Kidney epithelial cell (primary cell): ENCODE data around the gene NFIB. TPM values are rescaled to one million over a fixed set of nuclear protein-coding genes. Genes with fewer than 3 reads are reported as not detected.

Experiments
- DNase-seq: peaks from one replicate; pipeline ENCODE4 v3.0.0-alpha.2; 2010; ENCODE audit warnings: low read depth
- H3K27me3 ChIP-seq: 2 replicates; pipeline ENCODE4 v1.6.0; 2011; ENCODE audit warnings: low read length; ENCODE audit not compliant: control insufficient read depth, insufficient read depth
- H3K36me3 ChIP-seq: 2 replicates; pipeline ENCODE4 v1.5.1; 2011; ENCODE audit warnings: low read length; ENCODE audit not compliant: control insufficient read depth, insufficient read depth
- H3K4me3 ChIP-seq: 2 replicates; pipeline ENCODE4 v1.5.1; 2011; ENCODE audit warnings: low read depth, mild to moderate bottlenecking, control low read depth, low read length
- CTCF ChIP-seq: IDR thresholded peaks from 2 replicates; pipeline ENCODE4 v1.5.1; 2011; ENCODE audit warnings: mild to moderate bottlenecking, moderate library complexity, low read length, control low read depth, inconsistent platforms; ENCODE audit not compliant: insufficient read depth, poor library complexity, severe bottlenecking
- total RNA-seq: library from RNA; depleted of rRNA; stranded (reverse); fragments of >200 nt; gene quantifications from 2 replicates; pipeline ENCODE4 v1.2.3, GENCODE V29; 2015

NFIB gene
- total RNA-seq, 1 donor from 2014 or later = 3.3 TPM

GRCh38 chr9:14066032-14066431, 247.9 kb downstream of the NFIB start:
- TF ChIP-seq CTCF = no peak
- Histone ChIP-seq H3K27me3 (no peaks in the 10 kb centered on the region), H3K4me3 (no peak overlapping the region), H3K36me3 (no peaks in the 10 kb centered on the region)
- DNase-seq = no peak

- no peak for TF ChIP-seq CTCF
- no peaks in the 10 kb centered on the region for H3K27me3 ChIP-seq
- H3K4me3 ChIP-seq = no peak overlapping the region
- DNase-seq = no peak
- no peaks in the 10 kb centered on the region for H3K36me3 ChIP-seq
Measured at GRCh38 chr9:14064940-14065339, 249.0 kb downstream of the NFIB start.

GRCh38 chr9:14063756-14064155, 250.2 kb downstream of the NFIB start:
- H3K27me3 ChIP-seq = no peaks in the 10 kb centered on the region
- no peaks in the 10 kb centered on the region for H3K36me3 ChIP-seq
- H3K4me3 ChIP-seq = no peak overlapping the region
- no peak for TF ChIP-seq CTCF
- DNase-seq = no peak

- Histone ChIP-seq H3K4me3 (no peak overlapping the region), H3K27me3 (no peaks in the 10 kb centered on the region), H3K36me3 (no peaks in the 10 kb centered on the region)
- DNase-seq = peak; percentile 19
- TF ChIP-seq CTCF = no peak
Measured at GRCh38 chr9:14062586-14063221, 251.2 kb downstream of the NFIB start.

DNA sequence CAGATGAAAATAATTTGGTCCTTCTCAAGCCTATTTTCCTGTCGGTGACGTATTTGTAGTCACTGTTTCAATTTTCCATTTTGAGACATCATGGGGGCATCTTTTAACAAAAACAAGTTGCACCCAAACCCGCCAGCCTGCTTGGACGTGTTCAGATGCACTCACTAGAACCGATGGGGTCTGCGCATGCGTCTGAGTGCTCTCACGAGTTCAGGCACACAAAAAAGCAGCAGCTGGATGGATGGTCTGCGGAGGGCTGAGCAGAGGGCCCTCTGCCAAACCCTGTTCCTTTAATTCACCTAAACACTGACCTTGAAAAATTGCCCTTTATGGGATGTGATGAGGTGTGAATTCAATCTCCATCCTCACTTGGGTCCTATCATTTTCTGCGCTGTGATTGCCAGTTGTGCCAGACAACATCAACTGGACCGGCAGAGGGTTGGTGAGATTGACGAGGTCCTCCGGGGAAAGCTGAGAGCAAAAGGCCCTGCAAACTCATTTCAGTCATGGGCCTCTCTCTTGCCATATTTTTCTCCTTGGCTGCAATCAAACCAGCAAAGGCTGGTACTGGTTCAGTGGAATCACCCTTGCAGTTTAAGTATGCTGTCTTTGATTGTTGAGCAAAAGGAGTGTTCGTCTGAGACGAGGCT, 251.9 kb downstream of the NFIB start:
- Histone ChIP-seq H3K36me3 (no peaks in the 10 kb centered on the region), H3K27me3 (no peaks in the 10 kb centered on the region), H3K4me3 (no peak overlapping the region)
- no peak for DNase-seq
- no peak for TF ChIP-seq CTCF

DNA sequence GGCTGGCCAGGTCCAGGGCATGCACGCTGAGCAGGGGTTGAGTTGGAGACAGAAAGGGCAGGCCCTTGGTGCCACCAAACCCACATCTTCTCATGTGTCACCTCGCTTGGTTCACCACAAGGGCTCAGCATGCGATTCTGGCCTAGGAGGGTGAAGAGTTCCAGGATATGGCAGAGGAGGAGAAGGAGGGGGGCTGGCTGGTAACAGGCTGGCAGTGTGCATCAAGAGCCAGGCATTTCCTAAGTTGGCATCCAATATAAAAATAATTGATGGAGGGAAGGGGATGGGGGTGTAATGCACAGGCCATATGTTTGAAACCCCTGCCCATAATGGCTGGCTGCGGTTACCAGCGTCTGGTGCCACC, 255.6 kb downstream of the NFIB start:
- H3K4me3 ChIP-seq = no peak overlapping the region
- no peaks in the 10 kb centered on the region for H3K36me3 ChIP-seq
- DNase-seq = no peak
- no peak for TF ChIP-seq CTCF
- H3K27me3 ChIP-seq = no peaks in the 10 kb centered on the region
